22Rv1 (cell line): ENCODE data around the gene NOP10.

Experiments
- H3K27ac ChIP-seq: fragments of 450-650 bp; 2 replicates; pipeline ENCODE4 v1.5.1; 2017
- CTCF ChIP-seq: fragments of 450-650 bp; IDR thresholded peaks from 2 replicates; pipeline ENCODE4 v1.5.1; 2017; ENCODE audit warnings: mild to moderate bottlenecking
- ZFX ChIP-seq: fragments of 450-650 bp; IDR thresholded peaks from 2 replicates; pipeline ENCODE4 v1.6.1; 2017; ENCODE audit warnings: antibody characterized with exemption, borderline replicate concordance

The NOP10 gene

GRCh38 chr15:34335176-34336032 is 7.5 kb downstream of the NOP10 start:
- H3K27ac ChIP-seq = no peak overlapping the region
- TF ChIP-seq ZFX = no peak
- no peak for TF ChIP-seq CTCF

GRCh38 chr15:34334672-34335071 is 8.3 kb downstream of the NOP10 start:
- TF ChIP-seq CTCF (no peak), ZFX (no peak)
- H3K27ac ChIP-seq = no peak overlapping the region

GRCh38 chr15:34332553-34333120 is 10.3 kb downstream of the NOP10 start:
- TF ChIP-seq CTCF = no peak
- TF ChIP-seq ZFX = no peak
- H3K27ac ChIP-seq = no peak overlapping the region

GRCh38 chr15:34331809-34332208 is 11.1 kb downstream of the NOP10 start:
- TF ChIP-seq ZFX = no peak
- H3K27ac ChIP-seq = no peak overlapping the region

- H3K27ac ChIP-seq = no peak overlapping the region
- TF ChIP-seq ZFX (no peak), CTCF (no peak)
Observed at GRCh38 chr15:34330279-34330678, 12.7 kb downstream of the NOP10 start.

- H3K27ac ChIP-seq = no peak overlapping the region
- no peak for TF ChIP-seq CTCF
- TF ChIP-seq ZFX = no peak
Observed at GRCh38 chr15:34329006-34329405, 13.9 kb downstream of the NOP10 start.

GRCh38 chr15:34327906-34328305 is 15.0 kb downstream of the NOP10 start:
- no peak for TF ChIP-seq CTCF
- TF ChIP-seq ZFX = no peak
- H3K27ac ChIP-seq = no peak overlapping the region
